NCI-H460 (cell line): ENCODE measurements around the gene TXNL4A. TPM values are rescaled to one million over a fixed set of nuclear protein-coding genes. Genes with fewer than 3 reads are reported as not detected.
"Not testable (repeated sequence)": the region's sequence is repeated elsewhere in the genome, so short reads cannot be mapped to it uniquely, and the experiment has no call there.

Experiments used
- DNase-seq: peaks from one replicate; pipeline ENCODE4 v3.0.0-alpha.2; 2016; ENCODE audit warnings: low read depth; ENCODE audit errors: extremely low read depth
- total RNA-seq: library from RNA; depleted of rRNA; stranded (reverse); fragments of >200 nt; shearing (Covaris generic); gene quantifications from 2 replicates; pipeline ENCODE4 v1.2.3, GENCODE V29; 2014

Gene TXNL4A
- total RNA-seq, 1 experiment from 2014 or later = 127 TPM

GRCh38 chr18:79965119-79965902 lies 23.1 kb downstream of the TXNL4A start:
- DNase-seq = peak; percentile 46

- peak; percentile 58 for DNase-seq
Observed at GRCh38 chr18:79964330-79965118, 23.8 kb downstream of the TXNL4A start, which contains the start of gene HSBP1L1. Gene HSBP1L1 (plus strand): TSS chr18:79964643. CDS start chr18:79964736, 93 bp downstream.

GRCh38 chr18:79963658-79964329 lies 24.6 kb downstream of the TXNL4A start:
- DNase-seq = no peak

- no peak for DNase-seq
Observed at GRCh38 chr18:79962835-79963657, 25.3 kb downstream of the TXNL4A start.

- no peak for DNase-seq
Observed at GRCh38 chr18:79962311-79962710, 26.1 kb downstream of the TXNL4A start.

- DNase-seq = no peak
Observed at GRCh38 chr18:79961527-79962291, 26.7 kb downstream of the TXNL4A start.

GRCh38 chr18:79960921-79961526 lies 27.3 kb downstream of the TXNL4A start:
- DNase-seq = no peak

GRCh38 chr18:79960161-79960801 lies 28.1 kb downstream of the TXNL4A start:
- DNase-seq = not testable (repeated sequence)

GRCh38 chr18:79958981-79959380 lies 29.4 kb downstream of the TXNL4A start:
- no peak for DNase-seq

- no peak for DNase-seq
Observed at GRCh38 chr18:79956276-79956675, 32.1 kb downstream of the TXNL4A start.

- DNase-seq = no peak
Observed at GRCh38 chr18:79955302-79956075, 32.9 kb downstream of the TXNL4A start.

GRCh38 chr18:79954791-79955190 lies 33.6 kb downstream of the TXNL4A start:
- no peak for DNase-seq

- no peak for DNase-seq
Observed at GRCh38 chr18:79953971-79954651, 34.3 kb downstream of the TXNL4A start.

GRCh38 chr18:79952996-79953559 lies 35.3 kb downstream of the TXNL4A start:
- DNase-seq = no peak

GRCh38 chr18:79952456-79952995 lies 35.8 kb downstream of the TXNL4A start:
- no peak for DNase-seq

GRCh38 chr18:79951545-79952455 lies 36.6 kb downstream of the TXNL4A start, which contains the start of gene SLC66A2:
Gene SLC66A2 (minus strand): TSS chr18:79951653. CDS start chr18:79950926, 727 bp downstream.
- DNase-seq = peak; percentile 67
